NCI-H774 (cell line): ENCODE data around the gene DCTN1.
A peak's percentile ranks its signal among the peaks of the same experiment; 100 is the strongest.
"Not testable (repeated sequence)": the region's sequence is repeated elsewhere in the genome, so short reads cannot be mapped to it uniquely, and the experiment has no call there.

ENCODE experiments used
- DNase-seq: peaks from one replicate; lab custom pipeline; 2025; lab: John Stamatoyannopoulos, UW

The DCTN1 gene

DNA sequence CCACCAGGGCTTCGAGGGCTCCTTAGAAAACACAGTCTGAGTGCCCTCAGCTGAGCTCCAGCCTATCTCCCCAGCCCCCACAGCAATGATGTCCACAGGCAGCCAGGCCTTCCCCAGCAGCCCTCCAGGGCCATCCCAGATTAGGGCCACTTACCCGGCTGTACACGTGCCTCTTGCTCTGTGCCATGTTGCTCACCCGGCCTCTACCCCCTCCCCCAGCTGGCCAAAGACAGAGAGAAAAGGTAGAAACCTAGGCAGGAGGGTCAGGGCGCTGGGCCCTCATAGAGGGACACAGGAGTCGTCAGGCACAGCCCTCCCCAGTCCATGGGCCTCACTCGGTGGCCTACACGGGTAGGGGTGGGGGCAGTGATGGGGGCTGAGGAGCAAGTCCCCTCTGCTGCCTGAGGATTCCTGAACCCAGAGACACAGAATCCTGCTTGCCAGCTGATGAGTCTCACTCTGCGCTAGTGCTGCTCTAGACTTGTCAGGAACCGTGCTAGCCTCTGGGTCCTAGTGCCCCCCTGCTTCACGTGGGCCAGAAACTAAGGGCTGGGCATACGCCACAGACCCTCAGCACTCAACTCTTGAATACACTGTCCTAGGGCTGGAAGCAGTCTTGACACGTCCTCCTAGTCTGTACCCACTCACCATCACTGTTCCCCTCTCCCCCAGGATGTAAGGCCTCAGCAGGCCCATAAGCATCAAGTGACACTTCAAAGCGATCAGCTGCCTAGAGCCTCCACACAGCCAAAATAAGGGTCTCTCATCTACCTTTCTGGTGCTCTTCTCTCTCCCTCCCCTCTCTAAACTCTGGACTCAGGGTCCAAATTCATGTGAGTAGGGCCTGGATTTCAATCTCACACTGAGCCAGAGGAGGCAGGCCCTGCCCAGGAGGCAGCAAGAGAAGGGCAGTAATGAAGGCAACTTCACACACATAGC, at the start of gene DCTN1:
DCTN1 (minus strand) TSS at position 461 of the 939 bp plus-strand sequence; CDS start at position 187, 274 bp downstream.
- DNase-seq, result no peak

DNA sequence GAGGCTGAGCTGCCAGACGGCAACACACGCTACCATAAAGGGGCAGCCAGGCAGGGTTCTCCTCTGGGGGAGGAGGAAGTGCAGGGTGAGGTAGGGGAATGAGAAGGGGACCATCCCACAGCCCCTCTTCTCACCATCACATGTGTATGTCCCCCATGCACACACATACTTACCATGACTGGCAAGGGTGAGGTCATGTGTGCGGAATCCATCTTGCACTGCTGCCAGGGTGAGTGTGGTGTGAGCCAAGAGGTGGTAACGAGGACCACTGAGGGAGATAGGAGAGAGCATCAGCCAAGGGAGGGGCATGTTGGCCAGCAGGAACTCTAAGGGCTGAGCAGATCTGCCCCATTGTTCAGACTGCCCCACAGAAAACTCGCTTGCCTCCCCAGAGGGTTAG, 48.6 kb upstream of the DCTN1 start:
- no peak for DNase-seq

GRCh38 chr2:74427551-74427950, 47.4 kb upstream of the DCTN1 start:
- DNase-seq, result no peak

GRCh38 chr2:74426181-74426758, 46.2 kb upstream of the DCTN1 start:
- no peak for DNase-seq

DNA sequence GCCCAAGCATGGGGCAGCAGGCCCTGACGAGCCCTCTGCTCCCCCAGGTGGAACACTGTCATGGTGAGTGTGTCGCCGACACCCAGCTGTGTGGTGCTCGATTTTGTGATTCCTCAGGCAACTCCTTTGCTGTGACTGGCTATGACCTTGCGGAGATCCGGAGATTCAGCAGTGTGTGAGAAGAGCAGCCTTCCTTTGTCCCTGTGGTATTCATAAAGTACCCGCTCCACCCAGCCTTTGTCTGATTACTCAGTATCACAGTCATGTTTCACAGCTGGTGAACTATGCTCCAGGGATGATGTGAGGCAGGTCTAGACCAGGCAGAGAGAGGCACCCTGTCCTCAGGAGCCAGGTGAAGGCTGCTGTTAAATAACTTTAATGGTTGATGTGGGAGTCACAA, 45.4 kb upstream of the DCTN1 start:
- DNase-seq, result no peak

GRCh38 chr2:74424995-74425406, 44.9 kb upstream of the DCTN1 start:
- DNase-seq, result no peak

DNA sequence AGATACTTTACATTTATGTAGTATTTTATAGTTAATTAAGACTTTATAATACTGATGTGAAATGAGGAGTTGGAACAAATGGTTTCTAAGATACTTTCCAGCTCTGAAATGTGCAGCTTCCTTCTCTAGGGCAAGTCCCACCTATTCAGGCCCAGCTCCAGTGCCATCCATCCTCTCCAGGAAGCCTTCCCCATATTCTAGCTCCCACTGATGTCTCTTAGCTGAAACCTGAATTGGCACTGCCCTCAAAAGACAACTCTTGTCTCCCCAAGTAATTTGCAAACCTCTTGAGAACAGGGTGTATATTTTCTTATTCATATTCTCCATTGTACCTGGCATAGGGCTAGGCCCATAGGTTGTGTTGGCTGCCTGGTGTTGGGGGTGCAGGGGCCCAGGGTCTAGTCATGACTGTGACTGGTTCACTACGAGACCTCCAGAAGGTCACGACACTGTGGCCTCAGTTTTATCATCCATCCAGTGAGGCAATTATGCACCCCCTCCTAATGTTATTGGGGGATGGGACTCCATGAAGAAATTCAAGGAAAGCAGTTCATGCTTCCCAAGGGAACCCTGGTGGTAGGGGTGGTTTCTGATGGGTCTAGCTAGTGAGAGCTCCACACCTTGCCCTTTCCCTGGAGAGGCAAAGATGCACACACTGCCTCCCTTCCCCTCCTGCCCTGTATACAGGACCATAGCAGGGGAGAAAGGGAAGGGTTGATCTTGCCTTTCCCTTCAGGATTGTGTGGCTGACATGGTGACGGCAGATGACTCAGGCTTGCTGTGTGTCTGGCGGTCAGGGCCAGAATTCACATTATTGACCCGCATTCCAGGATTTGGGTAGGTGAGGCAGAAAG, 44.3 kb upstream of the DCTN1 start:
- DNase-seq, result no peak

DNA sequence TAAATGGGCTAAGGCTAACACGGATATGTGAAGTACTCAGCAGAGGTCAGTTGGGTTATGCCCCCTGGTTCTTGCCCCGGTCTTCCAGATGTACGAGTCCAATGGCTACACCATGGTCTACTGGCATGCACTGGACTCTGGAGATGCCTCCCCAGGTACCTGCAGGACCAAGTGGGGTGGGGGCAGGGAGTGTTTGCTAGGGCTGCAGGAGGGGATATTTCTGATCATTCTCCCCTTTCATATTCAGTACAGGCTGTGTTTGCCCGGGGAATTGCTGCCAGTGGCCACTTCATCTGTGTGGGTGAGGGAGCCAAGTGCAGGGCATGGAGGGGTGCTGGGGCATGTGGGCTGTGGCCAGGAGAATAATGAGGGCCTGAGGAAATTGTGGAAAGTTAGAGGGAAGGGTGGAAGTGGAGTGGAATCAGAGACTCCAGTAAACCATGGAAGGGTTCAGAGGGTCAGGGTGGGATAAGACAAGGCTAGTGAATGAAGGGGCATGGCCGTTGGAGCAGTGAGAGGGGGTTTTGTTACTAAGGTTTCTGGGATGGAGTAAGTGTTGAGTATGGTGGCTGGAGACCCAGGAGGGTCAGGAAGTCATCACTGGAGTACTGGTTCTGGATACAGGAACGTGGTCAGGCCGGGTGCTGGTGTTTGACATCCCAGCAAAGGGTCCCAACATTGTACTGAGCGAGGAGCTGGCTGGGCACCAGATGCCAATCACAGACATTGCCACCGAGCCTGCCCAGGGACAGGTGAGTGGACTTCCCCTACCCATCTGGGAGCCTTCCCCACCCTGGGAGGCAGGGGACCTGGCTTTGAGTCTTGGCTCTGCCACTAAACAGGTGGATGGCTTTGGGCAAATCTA, 43.4 kb upstream of the DCTN1 start:
- DNase-seq, result no peak

GRCh38 chr2:74421221-74421870, 41.2 kb upstream of the DCTN1 start, which contains the start of the genes C2orf81 and WDR54:
C2orf81 (minus strand) TSS chr2:74421619; CDS start chr2:74421560, 59 bp downstream.
WDR54 (plus strand) TSS chr2:74421730; CDS start chr2:74422154, 424 bp downstream.
- DNase-seq, result peak; percentile 90

DNA sequence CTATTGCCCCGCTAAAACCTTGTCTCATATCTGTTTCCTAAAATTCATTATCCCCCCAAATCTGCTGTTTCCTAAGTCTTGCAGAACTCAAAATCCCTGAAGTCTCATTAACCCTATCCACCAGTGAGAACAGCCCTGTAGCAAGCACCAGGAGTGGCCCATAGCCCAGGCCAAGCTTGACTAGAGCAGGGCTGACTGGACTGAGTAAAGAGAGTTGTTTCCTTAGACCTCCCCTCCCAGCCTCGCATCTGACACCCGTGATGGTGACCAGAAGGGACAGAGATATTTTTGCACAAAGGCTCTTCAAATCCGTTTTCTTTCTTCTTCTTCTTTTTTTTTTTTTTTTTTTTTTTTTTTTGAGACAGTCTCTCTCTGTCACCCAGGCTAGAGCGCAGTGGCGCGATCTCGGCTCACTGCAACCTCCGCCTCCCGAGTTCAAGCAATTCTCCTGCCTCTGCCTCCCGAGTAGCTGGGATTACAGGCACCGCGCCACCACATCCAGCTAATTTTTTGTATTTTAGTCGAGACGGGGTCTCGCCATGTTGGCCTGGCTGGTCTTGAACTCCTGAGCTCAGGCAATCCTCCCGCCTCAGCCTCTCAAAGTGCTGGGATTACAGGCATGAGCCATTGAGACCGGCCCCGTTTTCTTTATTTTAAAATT, 40.5 kb upstream of the DCTN1 start:
- DNase-seq, result not testable (repeated sequence)

- no peak for DNase-seq
Measured at GRCh38 chr2:74420006-74420405, 39.9 kb upstream of the DCTN1 start.

- no peak for DNase-seq
Measured at GRCh38 chr2:74419345-74419744, 39.2 kb upstream of the DCTN1 start.

- no peak for DNase-seq
Measured at GRCh38 chr2:74418312-74418711, 38.2 kb upstream of the DCTN1 start.

- no peak for DNase-seq
Measured at GRCh38 chr2:74417763-74418162, 37.7 kb upstream of the DCTN1 start.

DNA sequence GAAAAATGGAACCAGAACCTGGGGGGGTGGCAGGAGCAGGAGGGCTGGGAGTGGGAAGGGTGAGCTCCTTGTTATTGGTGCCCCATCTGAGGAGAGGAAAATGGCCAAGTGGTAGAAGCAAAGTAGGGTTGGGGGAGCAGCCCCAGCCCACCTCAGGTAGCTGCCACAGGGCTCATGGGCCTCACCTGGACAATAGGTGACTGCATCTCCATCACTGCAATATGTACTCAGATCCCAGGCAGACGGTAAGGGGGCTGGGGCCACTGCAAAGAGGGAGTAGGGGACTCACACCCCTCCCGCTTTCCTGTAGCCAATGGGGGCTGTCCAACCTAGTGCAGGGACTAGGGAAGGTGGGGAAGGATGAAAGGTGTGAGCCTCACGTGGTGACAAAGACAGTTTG, 37.1 kb upstream of the DCTN1 start:
- DNase-seq, result no peak

DNA sequence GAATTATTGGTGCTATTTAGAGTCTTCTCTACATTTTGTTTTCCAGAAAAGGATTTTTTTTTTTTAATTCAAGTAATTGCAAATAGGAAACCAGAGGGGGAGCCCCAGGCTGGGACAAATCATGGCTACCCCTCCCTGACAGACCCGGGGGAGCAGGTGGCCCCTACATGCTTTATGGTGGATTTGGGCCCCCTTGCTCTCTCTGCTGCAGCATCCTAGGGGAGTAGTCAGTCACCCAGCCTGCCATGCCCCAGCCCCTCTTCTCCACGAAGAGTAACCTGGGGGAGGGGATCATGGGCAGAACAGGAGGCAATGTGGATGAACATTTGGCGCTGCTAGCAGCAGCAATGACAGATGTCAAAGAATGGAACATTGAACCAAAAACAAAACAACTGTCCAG, 36.7 kb upstream of the DCTN1 start:
- no peak for DNase-seq

GRCh38 chr2:74415762-74416395, 35.8 kb upstream of the DCTN1 start:
- no peak for DNase-seq

DNA sequence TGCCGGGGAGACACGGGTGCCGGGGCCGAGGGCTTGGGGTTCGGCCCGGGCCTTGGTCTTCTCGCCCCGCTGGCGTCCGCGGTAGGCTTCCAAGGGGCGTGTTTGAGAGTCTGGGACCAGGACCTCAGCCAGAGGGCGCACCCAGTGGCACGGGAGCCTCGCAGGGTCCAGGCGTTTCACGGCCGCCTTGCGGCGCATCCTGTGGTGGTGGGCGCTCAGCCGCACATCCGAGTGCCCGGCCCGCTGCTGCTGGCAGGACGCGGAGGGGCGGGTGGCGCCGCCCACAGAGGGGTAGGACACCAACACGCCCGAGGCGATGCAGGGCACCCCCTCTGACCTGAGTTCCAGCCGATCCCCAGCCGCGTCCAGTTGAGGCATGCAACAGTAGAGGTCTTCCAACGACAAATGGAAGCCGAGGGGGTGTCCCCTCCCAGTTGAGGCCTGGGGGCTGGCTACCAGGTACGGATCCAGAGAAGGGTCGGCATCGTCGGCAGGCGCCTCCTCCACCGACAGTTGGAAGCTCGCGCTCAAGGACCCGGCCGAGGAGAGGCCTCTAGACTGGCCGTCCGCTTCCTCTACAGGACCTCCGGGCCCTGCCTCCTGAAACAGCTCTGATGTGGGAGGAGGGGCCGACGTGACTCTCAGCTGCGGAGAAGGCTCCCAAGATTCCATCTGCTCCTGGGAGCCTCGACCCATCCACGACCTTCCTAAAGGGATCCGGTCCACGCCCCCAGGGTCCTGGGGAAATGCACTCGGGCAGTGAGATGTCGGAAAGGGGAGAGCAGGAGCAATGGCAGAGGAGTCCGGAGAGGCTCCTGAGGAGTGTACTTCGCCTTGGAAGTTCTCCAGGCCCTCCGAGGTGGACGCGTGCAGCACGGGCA, 35.0 kb upstream of the DCTN1 start:
- no peak for DNase-seq

GRCh38 chr2:74414441-74414840, 34.3 kb upstream of the DCTN1 start:
- DNase-seq, result no peak
